ENCODE data around the gene USP35.

- TF ChIP-seq POLR2A (IDR thresholded peaks at IDR 0.05) (no peak), CTCF (IDR thresholded peaks at IDR 0.05) (no peak)
Observed at GRCh38 chr11:78205256-78205655, 16.5 kb downstream of the USP35 start.
